ENCODE results near the gene FOXO6. TPM values are rescaled to one million over a fixed set of nuclear protein-coding genes. Genes with fewer than 3 reads are reported as not detected.

FOXO6 gene
- total RNA-seq, 1 donor from 2014 or later, result 2.1 TPM

DNA sequence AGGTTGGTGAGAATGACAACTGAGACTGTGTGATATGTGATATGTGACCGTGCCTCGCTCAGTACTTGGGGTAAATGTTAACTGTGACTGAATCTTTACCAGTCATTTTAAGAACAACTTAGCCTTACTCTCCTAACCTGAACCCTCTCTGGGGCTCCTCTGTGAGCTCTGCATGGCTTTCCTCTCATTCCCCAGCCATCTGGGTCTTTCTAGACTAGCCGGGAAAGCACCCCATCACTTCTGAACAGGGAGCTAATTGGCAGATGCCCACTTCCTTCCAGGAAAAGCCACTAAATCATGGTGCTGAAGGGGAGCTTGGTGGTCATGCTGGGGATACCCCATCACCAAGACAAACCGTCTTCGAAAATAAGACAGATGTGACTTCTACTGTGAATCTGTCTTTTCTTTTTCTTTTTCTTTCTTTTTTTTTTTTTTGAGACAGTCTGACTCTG lies 16.5 kb upstream of the FOXO6 start:
- H3K36me3 ChIP-seq, result no peaks in the 10 kb centered on the region
- H3K27me3 ChIP-seq (ENCODE audit: low read depth), result peaks cover 8% of the 10 kb centered on the region
- H3K4me1 ChIP-seq, result no peaks in the 10 kb centered on the region
- H3K27ac ChIP-seq (replicated peaks), result no peak overlapping the region
- TF ChIP-seq CTCF (IDR thresholded peaks at IDR 0.05; ENCODE audit: borderline replicate concordance), result no peak
- no peak overlapping the region for H3K4me3 ChIP-seq
- intact Hi-C loops (cut with micrococcal nuclease), result no loop called here
- DNase-seq, result no peak
- peaks cover under 1% of the 10 kb centered on the region for H3K9me3 ChIP-seq (replicated peaks)

DNA sequence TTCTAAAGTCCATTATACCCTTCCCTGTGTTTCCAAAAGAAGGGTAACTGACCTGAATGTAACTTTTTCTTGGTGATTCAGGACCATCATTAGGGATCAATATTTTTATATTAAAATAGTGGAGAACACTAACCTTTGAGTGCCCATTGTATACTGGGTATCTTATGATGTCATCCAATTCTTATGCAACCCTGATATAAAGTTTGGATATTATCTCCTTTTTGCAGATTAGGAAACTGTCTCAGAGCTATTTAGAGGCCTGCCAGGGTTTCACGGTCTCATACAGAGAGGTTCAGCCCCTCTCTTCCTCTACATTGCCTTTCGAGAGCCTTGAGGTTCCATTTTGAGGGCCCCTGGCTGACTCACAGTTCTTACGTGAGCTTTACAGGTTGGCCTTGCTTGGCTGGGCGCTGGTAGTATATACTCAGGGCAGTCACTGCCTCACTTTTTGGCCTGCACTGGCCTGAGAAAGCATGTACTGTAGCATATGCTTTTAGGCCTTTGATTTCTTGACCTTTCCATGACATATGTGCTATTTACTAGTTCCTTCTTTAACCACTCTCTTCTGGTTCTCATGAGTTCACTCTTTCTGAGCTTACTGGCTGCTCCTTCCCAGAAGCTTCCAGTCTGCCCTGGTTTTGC lies 15.7 kb upstream of the FOXO6 start:
- intact Hi-C loops (cut with micrococcal nuclease), result no loop called here
- DNase-seq, result no peak
- Histone ChIP-seq H3K27me3 (ENCODE audit: low read depth) (peaks cover 6% of the 10 kb centered on the region), H3K36me3 (no peaks in the 10 kb centered on the region), H3K9me3 (replicated peaks) (no peaks in the 10 kb centered on the region), H3K4me1 (no peaks in the 10 kb centered on the region), H3K27ac (replicated peaks) (no peak overlapping the region), H3K4me3 (no peak overlapping the region)
- TF ChIP-seq CTCF (IDR thresholded peaks at IDR 0.05; ENCODE audit: borderline replicate concordance), result no peak

DNA sequence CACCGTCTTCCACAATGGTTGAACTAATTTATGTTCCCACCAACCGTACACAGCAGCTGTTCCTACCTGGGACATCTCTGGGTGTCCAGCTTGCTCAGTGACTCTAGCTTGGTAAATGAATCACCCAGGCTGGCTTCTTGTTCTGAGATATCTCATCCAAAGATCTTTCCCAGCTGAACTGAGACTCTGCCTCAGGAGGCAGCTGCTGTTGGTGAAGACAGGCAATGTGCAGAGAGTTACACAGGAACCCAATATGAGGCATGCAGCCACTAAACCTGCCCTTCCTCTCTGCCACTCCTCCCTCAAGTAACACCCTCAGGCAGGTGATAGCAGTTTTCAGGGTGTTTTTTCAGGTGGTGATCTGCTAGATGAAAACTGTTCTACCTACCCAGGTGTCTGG lies 14.0 kb upstream of the FOXO6 start:
- no peak for TF ChIP-seq CTCF (IDR thresholded peaks at IDR 0.05; ENCODE audit: borderline replicate concordance)
- Histone ChIP-seq H3K4me1 (no peaks in the 10 kb centered on the region), H3K27ac (replicated peaks) (no peak overlapping the region), H3K36me3 (no peaks in the 10 kb centered on the region), H3K4me3 (no peak overlapping the region), H3K27me3 (ENCODE audit: low read depth) (no peaks in the 10 kb centered on the region), H3K9me3 (replicated peaks) (no peaks in the 10 kb centered on the region)
- intact Hi-C loops (cut with micrococcal nuclease), result no loop called here
- DNase-seq, result no peak

DNA sequence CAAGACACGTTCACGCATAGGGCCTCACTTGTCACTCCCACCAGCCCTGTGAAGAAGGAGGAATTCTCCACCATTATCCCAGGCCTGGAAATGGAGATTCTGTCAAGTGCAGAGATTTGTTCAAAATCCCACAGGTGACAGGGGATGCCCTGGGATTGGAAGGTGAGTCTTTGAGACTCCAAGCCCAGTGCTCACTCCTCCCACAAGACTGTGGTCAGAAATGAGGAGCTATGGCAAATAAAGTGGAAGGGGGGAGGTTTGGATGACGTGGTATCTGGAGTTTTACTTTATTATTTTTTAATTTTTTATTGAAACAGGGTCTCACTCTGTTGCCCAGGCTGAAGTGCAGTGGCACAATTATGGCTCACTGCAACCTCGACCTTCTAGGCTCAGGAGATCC lies 12.8 kb upstream of the FOXO6 start:
- no peak overlapping the region for H3K4me3 ChIP-seq
- no peaks in the 10 kb centered on the region for H3K36me3 ChIP-seq
- H3K9me3 ChIP-seq (replicated peaks), result no peaks in the 10 kb centered on the region
- H3K27ac ChIP-seq (replicated peaks), result no peak overlapping the region
- H3K27me3 ChIP-seq (ENCODE audit: low read depth), result no peaks in the 10 kb centered on the region
- no peaks in the 10 kb centered on the region for H3K4me1 ChIP-seq
- intact Hi-C loops (cut with micrococcal nuclease), result no loop called here
- no peak for DNase-seq
- TF ChIP-seq CTCF (IDR thresholded peaks at IDR 0.05; ENCODE audit: borderline replicate concordance), result no peak

DNA sequence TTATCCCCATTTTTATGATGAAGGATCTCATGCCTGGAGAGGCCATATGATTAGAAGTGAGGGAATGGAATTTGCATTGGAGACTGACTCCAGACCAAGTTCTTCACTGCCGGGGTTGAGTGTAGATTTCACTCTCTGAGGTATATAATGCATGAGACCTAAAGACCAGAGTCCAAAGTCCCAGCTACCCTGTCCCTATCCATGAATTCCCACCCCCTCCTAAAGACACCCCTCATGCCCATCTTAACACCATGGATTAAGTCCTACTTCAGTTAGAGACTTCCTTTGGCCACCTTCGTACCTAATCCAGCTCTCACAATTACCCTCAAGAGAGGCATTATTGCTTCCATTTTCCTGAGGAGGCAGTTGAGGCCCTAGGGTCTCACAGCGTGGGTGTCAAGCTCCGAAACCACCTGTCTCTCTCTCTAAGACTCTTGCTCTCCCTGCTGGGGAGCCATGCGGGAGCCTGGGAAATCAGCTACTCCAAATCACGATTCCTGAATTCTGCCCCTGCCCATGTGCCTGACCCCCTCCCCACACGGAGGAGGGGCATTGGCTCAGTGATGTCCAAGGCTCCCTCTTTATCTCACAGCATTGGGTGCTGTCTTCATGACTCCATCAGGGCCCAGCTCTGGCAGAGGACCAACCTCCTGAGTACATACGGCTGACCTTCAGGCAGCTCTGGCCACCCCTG lies 11.7 kb upstream of the FOXO6 start:
- no peak for TF ChIP-seq CTCF (IDR thresholded peaks at IDR 0.05; ENCODE audit: borderline replicate concordance)
- H3K27ac ChIP-seq (replicated peaks), result no peak overlapping the region
- no peak overlapping the region for H3K4me3 ChIP-seq
- intact Hi-C loops (cut with micrococcal nuclease), result no loop called here
- no peaks in the 10 kb centered on the region for H3K27me3 ChIP-seq (ENCODE audit: low read depth)
- no peaks in the 10 kb centered on the region for H3K9me3 ChIP-seq (replicated peaks)
- DNase-seq, result no peak
- no peaks in the 10 kb centered on the region for H3K36me3 ChIP-seq
- H3K4me1 ChIP-seq, result no peaks in the 10 kb centered on the region
